Measurements from ENCODE around the gene ADAMTS12. TPM values are rescaled to one million over a fixed set of nuclear protein-coding genes. Genes with fewer than 3 reads are reported as not detected.

Gene ADAMTS12
- total RNA-seq, 1 experiment from 2014 or later: 6.2 TPM

GRCh38 chr5:33614039-33614438 lies 277.8 kb downstream of the ADAMTS12 start:
- Histone ChIP-seq H3K18ac (ENCODE audit: insufficient read length, low read depth, low read length) (no peak overlapping the region), H2AFZ (ENCODE audit: low read length) (no peak overlapping the region), H3T11ph (ENCODE audit: low read length) (no peak overlapping the region), H2BK20ac (ENCODE audit: low read depth, low read length, poor library complexity, severe bottlenecking) (no peak overlapping the region), H3K27me3 (ENCODE audit: insufficient read depth, low read length) (no peaks in the 10 kb centered on the region), H3K14ac (ENCODE audit: insufficient read depth, low read length) (no peak overlapping the region), H2BK15ac (ENCODE audit: low read depth, low read length) (no peak overlapping the region), H3K4me2 (ENCODE audit: insufficient read depth, insufficient read length, low read length) (no peak overlapping the region), H3K23ac (ENCODE audit: insufficient read length, low read depth, low read length) (no peak overlapping the region), H3K79me1 (ENCODE audit: insufficient read depth, low read depth, low read length, poor library complexity, severe bottlenecking) (no peaks in the 10 kb centered on the region), H3K4ac (ENCODE audit: low read depth, low read length) (no peak overlapping the region), H4K91ac (ENCODE audit: insufficient read length, low read depth, low read length) (no peak overlapping the region), H4K5ac (ENCODE audit: insufficient read length, low read depth, low read length) (no peak overlapping the region), H4K8ac (replicated peaks; ENCODE audit: insufficient read length, low read depth, low read length) (no peak overlapping the region), H3K79me2 (ENCODE audit: insufficient read depth, low read length) (no peaks in the 10 kb centered on the region), H3K27ac (ENCODE audit: insufficient read length, low read depth, low read length) (no peak overlapping the region), H3K9me3 (ENCODE audit: control insufficient read depth, low read depth, low read length) (no peaks in the 10 kb centered on the region), H2BK12ac (ENCODE audit: insufficient read length, low read depth, low read length) (no peak overlapping the region), H2AK5ac (ENCODE audit: insufficient read length, low read length) (no peak overlapping the region), H2BK5ac (ENCODE audit: insufficient read length, low read length) (no peak overlapping the region), H3K23me2 (ENCODE audit: insufficient read length, low read depth, low read length, poor library complexity, severe bottlenecking) (no peaks in the 10 kb centered on the region), H2BK120ac (ENCODE audit: low read depth, low read length, poor library complexity, severe bottlenecking) (no peak overlapping the region), H3K4me1 (ENCODE audit: insufficient read depth, low read length) (no peaks in the 10 kb centered on the region), H3K9ac (ENCODE audit: extremely low read depth, insufficient read length, low read length) (no peak overlapping the region), H3K56ac (ENCODE audit: insufficient read length, low read depth, low read length) (no peak overlapping the region), H4K20me1 (ENCODE audit: control insufficient read depth, insufficient read depth, insufficient read length) (no peaks in the 10 kb centered on the region)
- peaks cover 0 to 2% of the 10 kb centered on the region in 2 experiments; a peak in 3 of 4 replicates for H3K4me1 Mint-ChIP-seq
- H3K4me3 Mint-ChIP-seq: no peak overlapping the region
- H3K27me3 Mint-ChIP-seq (ENCODE audit: low read depth): no peaks in the 10 kb centered on the region
- no CpG with 5 or more reads among the region's 3 CpGs for WGBS (ENCODE audit: extremely low coverage, insufficient read length, low lambda C conversion rate)
- no peak for DNase-seq
- no peak for TF ChIP-seq CTCF (conservative IDR thresholded peaks at IDR 0.05)
- no peaks in the 10 kb centered on the region for H3K9me3 Mint-ChIP-seq
- H3K27ac Mint-ChIP-seq: no peak overlapping the region
- H3K36me3 Mint-ChIP-seq (ENCODE audit: insufficient read depth in 1 of 3, low read depth in 3 of 3): peaks cover 0 to 9% (median 0%) of the 10 kb centered on the region in 3 experiments; a peak in 2 of 7 replicates

All from H9 (cell line).